Astrocyte (in vitro differentiated cells and primary cell): Measurements from ENCODE around the gene METTL1.

Source experiments
- CTCF ChIP-seq: IDR thresholded peaks from 2 replicates; pipeline ENCODE4 v1.5.1; 2011; ENCODE audit warnings: low read depth, mild to moderate bottlenecking, inconsistent platforms, low read length, moderate library complexity; ENCODE audit not compliant: insufficient read depth
- EZH2 ChIP-seq: IDR thresholded peaks from 2 replicates; pipeline ENCODE4 v1.6.1; 2012; ENCODE audit warnings: mild to moderate bottlenecking, low read length, inconsistent platforms; ENCODE audit not compliant: insufficient read depth

- no peak for TF ChIP-seq CTCF
- TF ChIP-seq EZH2, result no peak
Measured at GRCh38 chr12:57783861-57784260, 12.0 kb upstream of the METTL1 start.
